GM19395 (cell line): ENCODE measurements around the gene DHRS13.
"Not testable (repeated sequence)": the region's sequence is repeated elsewhere in the genome, so short reads cannot be mapped to it uniquely, and the experiment has no call there.

Source experiments
- ATAC-seq: cut with Tn5 transposase; IDR thresholded peaks from one replicate; pipeline ENCODE4 v1.9.1; 2021; ENCODE audit warnings: mild to moderate bottlenecking, moderate library complexity; ENCODE audit not compliant: unreplicated experiment

The DHRS13 gene

GRCh38 chr17:28864991-28865849, 37.7 kb downstream of the DHRS13 start:
- ATAC-seq, result no peak

GRCh38 chr17:28863953-28864352, 38.9 kb downstream of the DHRS13 start:
- ATAC-seq, result no peak

GRCh38 chr17:28862561-28862960, 40.3 kb downstream of the DHRS13 start:
- no peak for ATAC-seq

GRCh38 chr17:28861393-28862203, 41.3 kb downstream of the DHRS13 start:
- no peak for ATAC-seq

DNA sequence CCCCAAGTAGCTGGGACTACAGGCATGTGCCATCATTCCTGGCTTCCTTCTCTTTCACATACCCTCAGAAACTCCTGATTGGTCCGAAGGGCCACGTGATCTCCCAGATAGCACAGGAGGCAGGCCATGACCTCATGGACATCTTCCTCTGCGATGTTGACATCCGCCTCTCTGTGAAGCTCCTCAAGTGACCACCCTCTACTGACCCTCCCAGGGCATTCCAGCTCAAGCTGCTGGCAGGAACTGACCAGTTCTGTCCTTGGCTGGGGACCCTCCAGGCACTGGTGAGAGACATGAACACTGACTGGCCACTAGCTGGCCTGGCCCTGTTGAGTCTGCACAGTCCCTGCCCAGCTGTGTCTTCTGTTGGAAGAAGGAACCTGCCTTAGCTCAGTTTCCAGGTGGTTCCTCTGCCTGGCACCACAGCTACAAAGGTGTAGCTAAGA, 42.5 kb downstream of the DHRS13 start:
- ATAC-seq, result no peak

GRCh38 chr17:28858801-28859355, 44.0 kb downstream of the DHRS13 start:
- no peak for ATAC-seq

DNA sequence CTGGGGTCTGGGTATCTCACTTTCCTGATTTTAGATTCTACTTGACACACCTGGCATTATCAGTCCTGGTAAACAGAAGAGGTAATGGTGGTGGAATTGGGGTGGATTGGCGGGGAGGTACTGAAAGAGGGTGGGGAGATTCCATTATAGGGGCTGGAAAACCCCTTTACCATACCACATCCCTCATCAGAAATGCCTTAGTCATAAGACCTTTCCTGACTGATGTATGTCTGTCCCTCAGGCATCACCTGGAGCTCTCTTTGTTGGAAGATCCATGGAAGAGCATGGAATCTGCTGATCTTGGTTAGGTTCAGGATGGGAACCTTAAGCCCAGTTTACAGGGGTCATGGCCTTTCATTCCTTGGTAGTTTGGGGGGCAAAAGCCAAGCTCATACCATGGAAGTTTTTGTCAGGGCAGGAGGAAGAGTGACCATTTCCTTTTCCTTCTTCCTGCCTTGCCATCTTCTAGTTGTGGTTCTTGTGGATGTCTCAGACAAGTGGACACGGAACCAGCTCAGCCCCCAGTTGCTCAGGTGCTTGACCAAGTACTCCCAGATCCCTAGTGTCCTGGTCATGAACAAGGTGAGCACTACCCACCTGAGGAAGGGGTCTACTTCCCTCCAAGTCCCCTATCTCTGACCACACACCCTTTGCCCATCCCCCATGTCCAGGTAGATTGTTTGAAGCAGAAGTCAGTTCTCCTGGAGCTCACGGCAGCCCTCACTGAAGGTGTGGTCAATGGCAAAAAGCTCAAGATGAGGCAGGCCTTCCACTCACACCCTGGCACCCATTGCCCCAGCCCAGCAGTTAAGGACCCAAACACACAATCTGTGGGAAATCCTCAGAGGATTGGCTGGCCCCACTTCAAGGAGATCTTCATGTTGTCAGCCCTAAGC, 44.7 kb downstream of the DHRS13 start:
- ATAC-seq, result no peak

- no peak for ATAC-seq
These were observed 46.8 kb downstream of the DHRS13 start for GRCh38 chr17:28856028-28856574.

GRCh38 chr17:28855336-28855679, 47.6 kb downstream of the DHRS13 start:
- no peak for ATAC-seq

DNA sequence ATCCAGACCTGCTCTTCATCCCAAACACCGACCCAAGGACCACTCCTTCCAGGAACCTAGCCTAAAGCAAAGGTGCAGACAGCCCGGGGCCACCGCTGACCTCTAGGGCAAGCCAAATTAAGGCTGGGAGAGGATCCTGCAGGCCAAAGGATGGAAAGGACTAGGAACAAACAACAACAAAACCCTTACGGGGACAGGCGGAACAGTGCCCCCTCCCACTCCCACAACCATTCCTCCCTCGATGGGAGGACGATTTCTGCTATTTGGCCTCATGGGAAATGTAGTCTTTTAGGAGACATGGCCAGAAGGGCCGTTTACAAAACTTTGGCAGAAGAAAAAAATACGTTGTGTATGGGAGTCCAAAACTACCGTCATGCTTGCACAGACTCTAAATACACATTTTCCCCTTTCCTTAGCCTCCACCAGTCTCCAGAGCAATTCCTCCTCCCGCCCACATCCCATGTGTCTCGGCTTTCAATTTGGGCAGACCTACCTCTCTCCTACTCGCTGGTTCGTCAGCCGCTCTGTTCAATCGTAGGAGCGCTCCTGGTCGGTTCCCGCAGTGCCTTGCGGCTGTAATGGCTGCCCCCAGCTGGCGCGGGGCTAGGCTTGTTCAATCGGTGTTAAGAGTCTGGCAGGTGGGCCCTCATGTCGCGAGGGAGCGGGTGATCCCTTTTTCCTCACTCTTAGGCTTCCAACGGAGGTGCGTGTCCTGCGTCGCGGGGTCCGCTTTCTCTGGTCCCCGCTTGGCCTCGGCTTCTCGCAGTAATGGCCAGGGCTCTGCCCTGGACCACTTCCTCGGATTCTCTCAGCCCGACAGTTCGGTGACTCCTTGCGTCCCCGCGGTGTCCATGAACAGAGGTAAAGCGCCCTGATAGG, 48.2 kb downstream of the DHRS13 start, which contains the start of gene ERAL1:
ERAL1 (plus strand) TSS at position 560 of the 879 bp plus-strand sequence; CDS start at position 579, 19 bp downstream.
- ATAC-seq, result peak; percentile 93

- ATAC-seq, result no peak
These were observed 49.6 kb downstream of the DHRS13 start for GRCh38 chr17:28853295-28853694.

DNA sequence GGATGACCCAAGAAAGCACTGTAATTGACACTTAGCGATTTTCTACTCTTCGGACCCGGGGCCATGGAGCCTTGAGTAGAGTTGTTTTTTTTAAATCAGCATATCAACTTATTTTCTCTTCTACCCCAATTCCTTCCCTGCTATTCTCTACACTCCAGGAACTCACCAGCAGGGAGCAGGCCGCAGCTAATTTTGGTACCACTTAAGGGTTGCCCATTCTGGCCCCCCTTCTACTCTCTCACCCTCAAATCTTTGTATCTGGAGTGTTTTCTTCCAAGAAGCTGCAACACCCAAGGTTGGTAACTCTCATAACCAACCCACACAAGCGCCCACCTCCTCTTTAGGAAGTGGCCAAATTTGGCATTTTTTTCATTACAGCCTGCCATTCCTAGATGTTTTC, 53.6 kb downstream of the DHRS13 start:
- ATAC-seq, result no peak

GRCh38 chr17:28848667-28849066, 54.2 kb downstream of the DHRS13 start:
- ATAC-seq, result not testable (repeated sequence)
